HFF-Myc (cell line): ENCODE measurements around the gene FOXP1.

Source experiments
- DNase-seq: peaks from one replicate; pipeline ENCODE4 v3.0.0-alpha.2; 2011; ENCODE audit warnings: low read depth; ENCODE audit errors: extremely low read depth
- H3K4me3 ChIP-seq: replicated peaks from 2 replicates; pipeline ENCODE4 v1.5.1; 2011; ENCODE audit warnings: low read depth, mild to moderate bottlenecking, control low read depth, low read length
- TF ChIP-seq, protein P1 (sequence below): IDR thresholded peaks from 2 replicates; pipeline ENCODE4 v1.5.1; 2012; ENCODE audit warnings: mild to moderate bottlenecking, low read depth, low read length, control low read depth; ENCODE audit errors: missing control alignments

FOXP1 gene

DNA sequence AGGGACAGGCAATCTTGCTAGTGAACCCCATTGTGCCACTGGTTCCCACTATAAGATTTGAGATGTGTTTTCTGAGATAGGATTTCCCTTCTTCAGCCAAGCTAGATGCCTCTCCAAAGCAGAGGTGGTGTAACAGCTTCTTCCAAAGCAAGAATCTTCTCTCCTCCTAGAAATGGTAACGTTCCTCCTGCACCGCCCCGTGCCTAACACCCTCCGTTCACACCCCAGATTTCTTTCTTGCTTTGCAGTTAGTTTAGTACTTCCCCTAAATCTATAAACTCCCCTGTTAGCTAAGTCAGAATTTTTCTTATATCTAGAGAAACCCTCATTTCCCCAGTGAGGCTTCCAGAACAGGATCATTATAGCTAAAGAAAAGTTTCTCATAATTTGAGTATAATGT is 653.5 kb downstream of the FOXP1 start:
- no peak for DNase-seq
- TF ChIP-seq, protein P1, sequence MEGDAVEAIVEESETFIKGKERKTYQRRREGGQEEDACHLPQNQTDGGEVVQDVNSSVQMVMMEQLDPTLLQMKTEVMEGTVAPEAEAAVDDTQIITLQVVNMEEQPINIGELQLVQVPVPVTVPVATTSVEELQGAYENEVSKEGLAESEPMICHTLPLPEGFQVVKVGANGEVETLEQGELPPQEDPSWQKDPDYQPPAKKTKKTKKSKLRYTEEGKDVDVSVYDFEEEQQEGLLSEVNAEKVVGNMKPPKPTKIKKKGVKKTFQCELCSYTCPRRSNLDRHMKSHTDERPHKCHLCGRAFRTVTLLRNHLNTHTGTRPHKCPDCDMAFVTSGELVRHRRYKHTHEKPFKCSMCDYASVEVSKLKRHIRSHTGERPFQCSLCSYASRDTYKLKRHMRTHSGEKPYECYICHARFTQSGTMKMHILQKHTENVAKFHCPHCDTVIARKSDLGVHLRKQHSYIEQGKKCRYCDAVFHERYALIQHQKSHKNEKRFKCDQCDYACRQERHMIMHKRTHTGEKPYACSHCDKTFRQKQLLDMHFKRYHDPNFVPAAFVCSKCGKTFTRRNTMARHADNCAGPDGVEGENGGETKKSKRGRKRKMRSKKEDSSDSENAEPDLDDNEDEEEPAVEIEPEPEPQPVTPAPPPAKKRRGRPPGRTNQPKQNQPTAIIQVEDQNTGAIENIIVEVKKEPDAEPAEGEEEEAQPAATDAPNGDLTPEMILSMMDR = no peak
- no peak overlapping the region for H3K4me3 ChIP-seq

DNA sequence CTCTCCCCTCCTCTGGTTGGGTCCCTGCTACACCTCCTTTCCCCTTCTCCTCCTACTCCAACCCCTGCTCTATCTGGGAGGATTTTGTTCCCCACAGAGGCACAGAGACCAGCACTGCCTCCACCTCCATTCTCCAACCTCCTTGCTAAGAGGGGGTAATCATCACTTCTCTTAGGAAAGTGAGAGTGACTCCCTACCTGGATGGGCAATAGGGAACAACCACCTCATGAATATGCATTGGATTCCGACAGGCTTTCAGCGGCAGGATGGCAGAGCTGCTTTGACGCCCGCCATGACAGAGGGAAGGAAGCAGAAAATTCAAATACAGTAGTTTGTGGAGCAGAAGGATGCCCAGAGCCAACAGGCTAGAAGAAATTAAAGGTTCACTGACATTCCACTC is 656.3 kb downstream of the FOXP1 start:
- DNase-seq = no peak
- H3K4me3 ChIP-seq = no peak overlapping the region
- TF ChIP-seq, protein P1 = no peak

DNA sequence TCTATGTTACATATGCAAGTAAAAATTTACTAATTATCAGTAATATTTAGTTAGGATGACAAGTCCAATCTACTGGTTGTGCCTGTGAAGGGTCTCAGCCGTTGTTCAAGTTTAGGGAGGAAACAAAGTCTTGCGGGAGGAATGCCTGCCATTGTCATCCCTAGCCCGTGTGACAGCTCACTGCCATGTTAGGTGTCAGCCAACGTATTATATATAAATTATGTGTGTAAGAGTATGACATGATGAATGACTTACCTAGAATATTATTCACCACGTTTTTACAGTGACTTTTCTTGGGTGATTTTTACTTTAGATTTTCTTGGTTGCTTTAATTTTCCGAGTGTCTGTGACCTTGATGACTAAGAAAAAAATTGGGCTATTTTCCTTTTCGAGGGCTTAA is 656.7 kb downstream of the FOXP1 start:
- no peak for DNase-seq
- no peak overlapping the region for H3K4me3 ChIP-seq
- TF ChIP-seq, protein P1 = no peak

DNA sequence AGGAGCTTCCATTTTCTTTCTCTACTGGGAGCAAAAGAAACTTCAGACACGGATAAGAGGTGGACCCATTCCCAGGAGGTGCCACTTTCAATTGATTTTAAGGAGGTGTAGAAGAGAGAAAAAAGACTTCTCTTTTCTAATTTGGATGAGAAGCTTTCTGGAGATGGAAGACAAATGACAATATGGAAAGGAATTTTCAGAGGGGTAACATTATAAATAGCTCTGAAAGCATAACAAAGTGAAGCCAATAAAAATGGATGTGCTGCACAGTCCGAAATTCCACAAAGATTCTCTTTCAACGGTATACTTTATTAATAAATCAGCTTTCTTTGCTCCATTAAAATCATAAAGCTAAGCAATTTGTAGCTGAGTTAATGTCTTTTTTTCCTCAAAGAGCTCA is 663.9 kb downstream of the FOXP1 start:
- no peak for DNase-seq
- TF ChIP-seq, protein P1 = no peak

DNA sequence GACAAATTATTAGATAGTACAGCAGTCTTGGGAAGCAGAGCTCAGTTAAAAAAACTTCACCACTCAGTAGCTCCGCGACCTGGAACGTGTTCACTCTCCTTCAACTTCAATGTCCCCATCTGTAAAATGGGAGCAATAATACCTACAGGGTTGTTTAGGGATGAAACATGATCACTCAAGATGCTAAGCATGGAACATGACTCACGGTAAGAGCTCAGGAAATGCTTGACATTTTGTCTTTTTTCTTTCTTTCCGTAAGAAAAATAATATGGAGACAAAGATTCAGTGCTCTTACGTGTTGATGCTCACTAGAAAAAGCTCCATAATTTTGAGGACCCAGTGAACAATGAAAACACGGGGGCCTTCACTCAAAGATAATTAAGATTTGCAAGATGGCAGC is 664.4 kb downstream of the FOXP1 start:
- H3K4me3 ChIP-seq = no peak overlapping the region
- no peak for DNase-seq
- TF ChIP-seq, protein P1 = no peak

More for the DNA sequence above, 663.9 kb downstream of the FOXP1 start:
- H3K4me3 ChIP-seq = no peak overlapping the region

- TF ChIP-seq, protein P1 = no peak
- peak; percentile 24 for DNase-seq
- H3K4me3 ChIP-seq = no peak overlapping the region
Measured at GRCh38 chr3:70916375-70917055, 667.0 kb downstream of the FOXP1 start.

GRCh38 chr3:70914862-70915261 is 668.7 kb downstream of the FOXP1 start:
- no peak overlapping the region for H3K4me3 ChIP-seq
- DNase-seq = no peak
- TF ChIP-seq, protein P1 = no peak
